VCaP (cell line): ENCODE data around the gene DKC1.

ENCODE experiments used
- H3K27ac ChIP-seq: fragments of 450-650 bp; 2 replicates; pipeline ENCODE4 v1.5.1; 2017
- TF ChIP-seq, protein P1 (sequence below): fragments of 450-650 bp; conservative IDR thresholded peaks from 2 replicates; pipeline ENCODE4 v1.5.1; 2017; ENCODE audit warnings: mild to moderate bottlenecking, moderate library complexity

DKC1 gene

DNA sequence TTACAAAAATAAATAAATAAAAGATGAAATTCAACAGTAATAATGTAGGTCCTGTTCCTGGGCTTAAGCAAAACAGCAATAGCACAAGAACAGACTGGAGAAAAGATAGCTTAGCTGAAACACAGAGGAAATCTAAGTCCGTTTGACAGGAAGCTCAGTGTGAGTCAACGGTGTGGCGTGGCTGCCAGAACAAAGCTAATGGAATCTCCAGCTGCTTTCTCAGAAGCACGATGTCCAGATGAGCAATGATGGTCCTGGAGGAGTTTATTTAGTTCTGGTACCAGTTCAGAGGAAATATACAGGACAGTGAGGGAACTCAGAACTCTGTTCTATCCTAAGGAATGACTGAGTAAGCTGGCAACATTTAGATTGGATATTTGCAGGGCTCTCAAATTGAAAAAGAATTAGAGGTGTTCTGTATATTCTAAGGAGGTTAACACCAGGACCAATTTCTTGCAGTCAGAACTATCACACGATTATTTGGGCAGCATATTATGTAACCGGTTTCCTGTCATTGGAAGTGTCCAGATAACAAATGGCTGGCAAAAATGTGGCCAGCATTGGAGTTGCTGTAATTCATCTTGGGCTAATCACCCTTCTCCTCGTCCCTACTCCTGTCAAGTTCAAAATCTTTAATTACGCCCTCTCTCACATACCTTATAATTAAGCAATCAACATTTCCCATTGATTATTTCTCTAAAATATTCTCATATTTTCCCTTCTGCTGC lies 24.5 kb upstream of the DKC1 start:
- H3K27ac ChIP-seq = no peak overlapping the region
- TF ChIP-seq, protein P1, sequence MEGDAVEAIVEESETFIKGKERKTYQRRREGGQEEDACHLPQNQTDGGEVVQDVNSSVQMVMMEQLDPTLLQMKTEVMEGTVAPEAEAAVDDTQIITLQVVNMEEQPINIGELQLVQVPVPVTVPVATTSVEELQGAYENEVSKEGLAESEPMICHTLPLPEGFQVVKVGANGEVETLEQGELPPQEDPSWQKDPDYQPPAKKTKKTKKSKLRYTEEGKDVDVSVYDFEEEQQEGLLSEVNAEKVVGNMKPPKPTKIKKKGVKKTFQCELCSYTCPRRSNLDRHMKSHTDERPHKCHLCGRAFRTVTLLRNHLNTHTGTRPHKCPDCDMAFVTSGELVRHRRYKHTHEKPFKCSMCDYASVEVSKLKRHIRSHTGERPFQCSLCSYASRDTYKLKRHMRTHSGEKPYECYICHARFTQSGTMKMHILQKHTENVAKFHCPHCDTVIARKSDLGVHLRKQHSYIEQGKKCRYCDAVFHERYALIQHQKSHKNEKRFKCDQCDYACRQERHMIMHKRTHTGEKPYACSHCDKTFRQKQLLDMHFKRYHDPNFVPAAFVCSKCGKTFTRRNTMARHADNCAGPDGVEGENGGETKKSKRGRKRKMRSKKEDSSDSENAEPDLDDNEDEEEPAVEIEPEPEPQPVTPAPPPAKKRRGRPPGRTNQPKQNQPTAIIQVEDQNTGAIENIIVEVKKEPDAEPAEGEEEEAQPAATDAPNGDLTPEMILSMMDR = no peak

DNA sequence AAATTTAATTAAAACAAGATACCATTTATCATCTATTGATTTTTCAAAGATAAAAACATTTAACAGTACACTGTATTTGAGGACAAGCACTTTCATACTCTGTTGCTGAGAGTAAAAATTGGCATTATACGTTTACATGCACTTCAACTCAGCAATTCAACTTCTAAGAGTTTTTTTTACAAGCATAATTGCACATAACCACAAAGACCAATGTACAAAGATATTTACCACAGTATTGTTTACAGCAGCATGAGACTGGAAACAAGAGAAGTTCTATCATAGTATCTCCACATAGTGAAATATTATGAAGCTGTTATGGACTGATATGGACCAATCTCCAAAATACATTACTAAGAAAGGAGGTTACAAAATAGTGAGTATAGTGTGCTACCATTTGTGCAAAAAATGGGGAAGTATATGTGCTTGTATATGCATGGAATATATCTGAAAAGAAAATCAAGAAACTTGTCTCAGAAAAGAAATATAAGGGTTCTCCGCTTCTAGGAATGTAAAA lies 22.7 kb upstream of the DKC1 start:
- no peak overlapping the region for H3K27ac ChIP-seq
- TF ChIP-seq, protein P1 = no peak

DNA sequence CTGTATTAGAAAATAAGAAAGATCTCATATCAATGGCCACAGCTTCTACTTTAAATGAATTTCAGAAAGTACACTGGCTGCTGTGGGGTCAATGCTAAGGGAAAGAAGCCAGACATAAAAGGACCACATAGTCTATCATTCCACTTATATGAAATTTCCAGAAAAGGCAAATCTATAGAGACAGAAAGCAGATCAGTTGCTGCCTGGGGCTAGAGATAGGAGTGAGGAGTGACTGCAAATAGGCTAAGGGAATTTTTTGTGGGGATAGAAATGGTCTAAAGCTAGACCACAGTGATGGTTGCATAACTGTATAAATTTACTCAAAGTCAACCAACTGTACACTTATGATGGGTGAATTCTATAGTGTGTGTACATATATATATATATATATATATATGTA lies 20.1 kb upstream of the DKC1 start:
- TF ChIP-seq, protein P1 = no peak
- H3K27ac ChIP-seq = no peak overlapping the region

DNA sequence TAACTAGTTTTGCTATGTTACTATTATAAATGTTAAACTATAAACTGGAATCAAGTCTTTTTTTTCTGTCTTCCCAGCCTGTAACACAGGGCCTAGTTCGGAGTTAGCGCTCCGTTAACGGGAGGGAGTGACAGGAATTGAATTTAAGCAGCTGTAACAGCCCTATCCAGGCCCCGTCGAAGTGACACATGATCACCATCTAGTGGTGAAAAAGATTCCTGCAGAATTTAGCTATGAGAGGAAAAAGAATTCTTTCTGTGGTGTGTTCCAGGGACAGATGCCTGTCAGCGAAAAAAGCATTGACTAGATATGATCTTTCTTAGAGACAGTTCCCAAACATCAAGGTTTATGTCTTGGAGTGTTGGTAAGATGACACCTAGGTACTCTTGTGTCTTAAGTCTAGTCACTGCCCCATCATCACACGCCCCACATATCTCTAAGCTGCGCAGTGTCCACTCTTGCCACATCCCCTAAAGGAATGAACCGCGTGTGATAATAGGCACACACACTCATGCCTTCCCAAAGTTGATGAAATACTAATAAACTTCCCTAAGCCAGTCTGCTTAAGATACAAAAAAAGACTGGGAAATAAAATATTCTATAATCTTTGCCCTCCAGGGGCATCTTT lies 13.8 kb upstream of the DKC1 start:
- TF ChIP-seq, protein P1 = peak; percentile 82
- H3K27ac ChIP-seq = no peak overlapping the region

DNA sequence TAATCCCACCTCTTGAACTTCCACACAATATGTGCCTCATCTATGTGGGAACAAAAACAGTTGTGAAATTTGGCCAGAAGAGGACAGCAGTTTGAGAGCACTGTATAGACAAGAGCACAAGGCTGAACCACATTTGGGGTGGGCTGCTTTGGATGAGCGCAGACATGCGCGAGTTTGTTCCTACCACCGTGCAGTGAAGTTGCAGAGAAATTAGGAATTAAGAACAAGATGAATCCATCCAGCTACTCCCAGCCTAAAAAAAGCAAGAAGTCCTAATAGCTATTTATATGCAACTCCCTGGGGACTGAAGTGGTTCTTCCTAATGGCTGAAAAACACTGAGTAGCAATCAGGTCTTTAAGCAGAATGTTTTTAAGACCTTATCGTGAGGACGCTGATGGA lies 12.8 kb upstream of the DKC1 start:
- TF ChIP-seq, protein P1 = no peak
- no peak overlapping the region for H3K27ac ChIP-seq

DNA sequence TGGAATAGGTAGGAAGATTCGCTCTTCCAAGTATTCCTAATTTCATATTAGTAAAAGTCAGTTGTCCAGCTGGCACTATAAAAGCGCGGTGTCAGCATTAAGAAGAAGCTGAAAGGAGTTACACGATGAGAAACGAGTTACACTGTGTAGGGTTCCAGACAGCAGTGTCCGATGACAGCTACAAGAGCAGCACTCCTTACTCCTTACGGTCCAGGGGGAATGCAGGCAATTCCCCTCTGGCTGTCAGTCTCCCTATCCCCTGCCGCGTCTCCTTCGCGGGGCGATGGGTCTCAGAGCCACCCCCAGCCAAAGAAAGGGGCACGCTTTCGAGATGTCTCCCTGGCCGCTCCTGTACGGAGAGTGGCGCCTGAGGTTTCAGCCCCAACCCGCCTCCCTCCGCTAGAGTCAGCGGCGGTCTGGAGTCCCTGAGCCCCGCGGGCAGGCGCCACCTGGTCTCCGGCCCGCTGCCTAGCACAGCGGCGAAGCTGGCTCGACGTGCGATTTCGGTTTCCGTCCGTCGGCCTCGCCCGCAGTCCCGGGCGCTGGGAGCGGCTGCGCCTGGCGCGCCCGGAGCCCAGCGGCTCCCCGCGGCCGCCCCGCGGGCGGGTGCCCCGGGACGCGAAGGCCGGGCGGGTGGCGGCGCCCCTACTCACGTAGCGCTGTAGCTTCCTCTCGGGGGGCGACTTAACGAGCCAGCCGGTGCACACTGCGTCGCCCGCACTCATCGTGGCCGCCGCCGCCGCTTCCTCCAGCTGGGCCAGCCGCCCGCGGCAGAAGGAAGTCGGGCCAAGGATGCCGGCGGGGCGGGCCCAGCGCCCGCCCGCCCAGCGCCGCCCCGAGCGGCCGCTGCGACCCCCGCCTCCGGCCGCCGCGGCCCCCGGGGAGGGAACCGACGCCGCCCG lies 12.1 kb upstream of the DKC1 start, which contains the start of gene GAB3:
Gene GAB3 (minus strand): TSS at position 777 of the 902 bp plus-strand sequence. CDS start 52 bp downstream, at position 725.
- H3K27ac ChIP-seq = no peak within 1 kb of the TSS
- TF ChIP-seq, protein P1 = no peak
